ENCODE results near the gene MECP2. TPM values are rescaled to one million over a fixed set of nuclear protein-coding genes. Genes with fewer than 3 reads are reported as not detected.
A peak's percentile ranks its signal among the peaks of the same experiment; 100 is the strongest.

MECP2 gene
- total RNA-seq, 2 donors from 2014 or later, result 57.0 to 113 TPM

DNA sequence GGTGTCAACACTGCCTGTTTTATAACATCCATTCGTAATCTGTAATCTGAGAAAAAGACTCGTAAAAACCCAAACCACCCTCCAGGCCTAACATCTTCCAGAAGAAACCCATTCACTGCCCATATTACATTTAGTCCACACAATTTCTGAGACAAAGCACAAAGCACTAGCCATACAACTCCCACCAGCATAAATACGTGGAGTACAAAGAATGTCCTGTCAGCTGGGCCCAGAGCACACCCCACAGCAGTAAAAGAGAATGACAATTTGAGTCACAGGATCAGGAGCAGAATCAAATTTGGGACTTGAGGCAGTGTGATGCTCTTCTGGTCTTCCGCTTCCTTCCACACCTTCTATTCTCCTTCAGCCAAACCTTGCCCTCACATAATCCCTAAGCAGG is 6.8 kb downstream of the MECP2 start:
- H3K4me1 ChIP-seq (ENCODE audit: control insufficient read depth in 1 of 2, low read depth in 2 of 2), result peaks cover 21 to 53% of the 10 kb centered on the region in 2 donors
- no peaks in the 10 kb centered on the region for H3K36me3 ChIP-seq
- ATAC-seq (ENCODE audit: insufficient number of reproducible peaks, low FRiP score, low read depth) (no peak), DNase-seq (ENCODE audit: low spot score) (no peak)
- no peak for TF ChIP-seq CTCF (IDR thresholded peaks at IDR 0.05)
- H3K4me3 ChIP-seq, result no peak overlapping the region
- H3K27ac ChIP-seq, result no peak overlapping the region
- H3K27me3 ChIP-seq (replicated peaks; ENCODE audit: insufficient read depth), result no peaks in the 10 kb centered on the region
- no peaks in the 10 kb centered on the region for H3K9me3 ChIP-seq

GRCh38 chrX:154084449-154085300 is 12.8 kb downstream of the MECP2 start:
- Histone ChIP-seq H3K9me3 (no peaks in the 10 kb centered on the region), H3K27ac (peak overlapping the region in 1 of 2 donors; percentile 34), H3K4me1 (ENCODE audit: control insufficient read depth in 1 of 2, low read depth in 2 of 2) (peaks cover 21 to 53% of the 10 kb centered on the region in 2 donors), H3K27me3 (replicated peaks; ENCODE audit: insufficient read depth) (no peaks in the 10 kb centered on the region), H3K4me3 (no peak overlapping the region), H3K36me3 (no peaks in the 10 kb centered on the region)
- ATAC-seq (ENCODE audit: insufficient number of reproducible peaks, low FRiP score, low read depth) (no peak), DNase-seq (ENCODE audit: low spot score) (no peak)
- no peak for TF ChIP-seq CTCF (IDR thresholded peaks at IDR 0.05)

DNA sequence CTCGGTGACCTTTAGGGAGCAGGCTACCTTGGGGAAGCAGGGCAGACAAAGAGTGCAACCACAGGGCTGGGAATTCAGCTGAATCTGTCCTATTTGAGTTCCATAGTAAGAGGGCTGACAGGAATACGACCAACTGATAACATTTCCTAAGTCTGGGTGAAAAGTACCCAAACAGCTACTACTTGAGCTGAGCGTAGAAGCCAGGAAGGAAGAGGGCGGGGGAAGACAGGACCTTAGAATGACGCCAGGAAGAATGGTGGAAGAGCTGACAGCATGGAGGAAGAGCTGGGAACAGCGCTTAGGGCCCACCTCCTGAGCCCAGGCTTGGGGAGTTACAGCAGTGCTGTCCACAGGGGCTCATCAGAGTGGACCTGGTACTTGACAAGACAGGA is 14.4 kb downstream of the MECP2 start:
- H3K36me3 ChIP-seq, result no peaks in the 10 kb centered on the region
- no peak overlapping the region for H3K4me3 ChIP-seq
- no peaks in the 10 kb centered on the region for H3K27me3 ChIP-seq (replicated peaks; ENCODE audit: insufficient read depth)
- ATAC-seq (ENCODE audit: insufficient number of reproducible peaks, low FRiP score, low read depth) (no peak), DNase-seq (ENCODE audit: low spot score) (no peak)
- H3K4me1 ChIP-seq (ENCODE audit: control insufficient read depth in 1 of 2, low read depth in 2 of 2), result peaks cover 21 to 53% of the 10 kb centered on the region in 2 donors
- H3K9me3 ChIP-seq, result no peaks in the 10 kb centered on the region
- no peak for TF ChIP-seq CTCF (IDR thresholded peaks at IDR 0.05)
- peak overlapping the region in 1 of 2 donors; percentile 32 for H3K27ac ChIP-seq

DNA sequence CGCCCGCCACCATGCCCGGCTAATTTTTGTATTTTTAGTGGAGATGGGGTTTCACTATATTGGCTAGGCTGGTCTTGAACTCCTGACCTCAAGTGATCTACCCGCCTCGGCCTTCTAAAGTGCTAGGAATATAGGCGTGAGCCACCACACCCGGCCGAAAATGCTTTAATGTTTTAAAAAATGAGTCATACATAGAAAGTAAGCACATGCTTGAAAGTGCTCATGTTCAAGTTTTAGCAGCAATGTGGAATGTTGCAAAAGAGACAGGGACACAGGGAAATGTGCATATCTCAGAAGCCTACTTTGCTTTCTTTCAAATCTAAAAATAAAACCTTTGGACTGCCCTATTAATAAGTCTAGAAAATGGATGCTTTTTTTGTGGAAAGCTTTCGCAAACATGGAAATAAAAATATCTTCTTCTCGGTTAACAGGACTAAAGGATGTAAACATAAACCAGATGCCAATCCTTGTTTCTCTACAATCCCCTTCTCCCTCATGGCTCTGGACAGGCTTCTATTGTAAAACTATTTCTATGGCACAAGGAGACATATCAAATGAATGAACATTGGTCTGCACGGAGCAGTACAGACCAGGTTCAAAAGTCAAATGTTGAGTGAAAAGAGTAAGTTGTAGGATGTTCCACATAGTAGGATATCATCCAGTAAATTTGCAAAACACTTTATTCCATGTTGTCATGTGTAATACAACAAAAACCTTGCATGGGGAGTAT is 15.0 kb downstream of the MECP2 start:
- no peak overlapping the region for H3K4me3 ChIP-seq
- ATAC-seq (ENCODE audit: insufficient number of reproducible peaks, low FRiP score, low read depth) (no peak), DNase-seq (ENCODE audit: low spot score) (no peak)
- H3K36me3 ChIP-seq, result no peaks in the 10 kb centered on the region
- no peak for TF ChIP-seq CTCF (IDR thresholded peaks at IDR 0.05)
- H3K27ac ChIP-seq, result peak overlapping the region in 1 of 2 donors; percentile 32
- no peaks in the 10 kb centered on the region for H3K27me3 ChIP-seq (replicated peaks; ENCODE audit: insufficient read depth)
- H3K9me3 ChIP-seq, result no peaks in the 10 kb centered on the region
- H3K4me1 ChIP-seq (ENCODE audit: control insufficient read depth in 1 of 2, low read depth in 2 of 2), result peaks cover 21 to 48% of the 10 kb centered on the region in 2 donors

DNA sequence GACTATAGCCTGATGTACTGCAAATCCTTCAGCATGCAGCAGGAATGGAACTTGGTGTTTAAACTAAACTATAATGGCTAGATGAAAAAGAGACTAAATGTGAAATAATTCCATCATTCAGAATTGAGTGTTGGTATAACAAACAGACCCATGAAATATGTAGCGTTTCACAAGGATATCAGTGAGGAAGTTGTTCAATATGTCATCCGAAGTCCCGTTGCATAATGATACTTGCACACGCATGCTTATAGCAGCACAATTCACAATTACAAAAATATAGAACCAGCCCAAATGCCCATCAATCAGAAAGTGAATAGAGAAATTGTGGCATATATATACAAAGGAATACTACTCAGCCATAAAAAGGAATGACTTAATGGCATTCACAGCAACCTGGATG is 20.4 kb downstream of the MECP2 start:
- H3K27ac ChIP-seq, result no peak overlapping the region
- H3K9me3 ChIP-seq, result no peaks in the 10 kb centered on the region
- no peaks in the 10 kb centered on the region for H3K27me3 ChIP-seq (replicated peaks; ENCODE audit: insufficient read depth)
- H3K36me3 ChIP-seq, result no peaks in the 10 kb centered on the region
- no peak overlapping the region for H3K4me3 ChIP-seq
- H3K4me1 ChIP-seq (ENCODE audit: control insufficient read depth in 1 of 2, low read depth in 2 of 2), result peaks cover 7 to 52% of the 10 kb centered on the region in 2 donors
- no peak for TF ChIP-seq CTCF (IDR thresholded peaks at IDR 0.05)
- DNase-seq (ENCODE audit: low spot score) (no peak), ATAC-seq (ENCODE audit: insufficient number of reproducible peaks, low FRiP score, low read depth) (no peak)
